Uterus (tissue), 2 donors: ENCODE data around the gene CYTH2.

Experiments used
- POLR2A ChIP-seq, 2 donors: fragments of 450-650 bp; IDR thresholded peaks; one replicate each; pipeline ENCODE4 v1.6.1; 2016; ENCODE audit warnings: antibody characterized with exemption in 2 of 2, mild to moderate bottlenecking in 1 of 2, moderate library complexity in 1 of 2
- TF ChIP-seq, protein P1 (sequence below), 4 experiments: fragments of 200-600 bp in 2 of 4; fragments of 450-650 bp in 2 of 4; sonication (generic) in 2 of 4; IDR thresholded peaks; one replicate each; pipeline ENCODE4 v1.5.1; 2016 to 2019; ENCODE audit warnings: antibody characterized with exemption in 4 of 4, mild to moderate bottlenecking in 2 of 4, moderate library complexity in 1 of 4

- TF ChIP-seq, protein P1, sequence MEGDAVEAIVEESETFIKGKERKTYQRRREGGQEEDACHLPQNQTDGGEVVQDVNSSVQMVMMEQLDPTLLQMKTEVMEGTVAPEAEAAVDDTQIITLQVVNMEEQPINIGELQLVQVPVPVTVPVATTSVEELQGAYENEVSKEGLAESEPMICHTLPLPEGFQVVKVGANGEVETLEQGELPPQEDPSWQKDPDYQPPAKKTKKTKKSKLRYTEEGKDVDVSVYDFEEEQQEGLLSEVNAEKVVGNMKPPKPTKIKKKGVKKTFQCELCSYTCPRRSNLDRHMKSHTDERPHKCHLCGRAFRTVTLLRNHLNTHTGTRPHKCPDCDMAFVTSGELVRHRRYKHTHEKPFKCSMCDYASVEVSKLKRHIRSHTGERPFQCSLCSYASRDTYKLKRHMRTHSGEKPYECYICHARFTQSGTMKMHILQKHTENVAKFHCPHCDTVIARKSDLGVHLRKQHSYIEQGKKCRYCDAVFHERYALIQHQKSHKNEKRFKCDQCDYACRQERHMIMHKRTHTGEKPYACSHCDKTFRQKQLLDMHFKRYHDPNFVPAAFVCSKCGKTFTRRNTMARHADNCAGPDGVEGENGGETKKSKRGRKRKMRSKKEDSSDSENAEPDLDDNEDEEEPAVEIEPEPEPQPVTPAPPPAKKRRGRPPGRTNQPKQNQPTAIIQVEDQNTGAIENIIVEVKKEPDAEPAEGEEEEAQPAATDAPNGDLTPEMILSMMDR (IDR thresholded peaks at IDR 0.05), result no peak
- TF ChIP-seq POLR2A (IDR thresholded peaks at IDR 0.05), result no peak
Measured at GRCh38 chr19:48478339-48479256, 9.4 kb downstream of the CYTH2 start.
